H1 (cell line): ENCODE results near the gene MTMR2.

Experiments
- CBX8 ChIP-seq: fragments of 300-800, 300-1000 bp; sonication (generic); IDR thresholded peaks from 2 replicates; pipeline ENCODE4 v1.7.1; 2016; ENCODE audit warnings: low read depth, low read length, borderline replicate concordance
- EZH2 ChIP-seq: fragments of 200-600 bp; sonication (generic); IDR thresholded peaks from 2 replicates; pipeline ENCODE4 v1.7.1; 2012; ENCODE audit warnings: low read depth, mild to moderate bottlenecking, moderate library complexity, low read length, inconsistent platforms; ENCODE audit not compliant: severe bottlenecking
- FOSL1 ChIP-seq: IDR thresholded peaks from 2 replicates; pipeline ENCODE4 v1.6.1; 2011; ENCODE audit warnings: mild to moderate bottlenecking, low read depth, low read length, moderate library complexity; ENCODE audit not compliant: insufficient read depth
- GABPA ChIP-seq: IDR thresholded peaks from 2 replicates; pipeline ENCODE4 v1.6.1; 2011; ENCODE audit warnings: mild to moderate bottlenecking, low read length, moderate library complexity, borderline replicate concordance; ENCODE audit not compliant: insufficient read depth
- POLR2A ChIP-seq, 2 experiments: IDR thresholded peaks; 1 replicate in 1 of 2; 2 replicates in 1 of 2; pipeline ENCODE4 v1.6.1; 2011; ENCODE audit warnings: low read depth in 2 of 2, low read length in 2 of 2, mild to moderate bottlenecking in 2 of 2; ENCODE audit errors: control extremely low read depth in 1 of 2
- POLR2AphosphoS5 ChIP-seq: IDR thresholded peaks from 2 replicates; pipeline ENCODE4 v1.6.1; 2011; ENCODE audit warnings: low read depth, low read length
- RAD21 ChIP-seq, 2 experiments: IDR thresholded peaks in 1 of 2; conservative IDR thresholded peaks in 1 of 2; 2 replicates each; pipeline ENCODE4 v1.6.1; 2011; ENCODE audit warnings: low read depth in 2 of 2, low read length in 2 of 2, improper control_type of control experiment in 1 of 2, inconsistent platforms in 1 of 2, mild to moderate bottlenecking in 1 of 2, moderate library complexity in 1 of 2
- RFX5 ChIP-seq: IDR thresholded peaks from 2 replicates; pipeline ENCODE4 v1.6.1; 2011; ENCODE audit warnings: low read depth, low read length, improper control_type of control experiment, borderline replicate concordance
- RNF2 ChIP-seq: fragments of 200-900, 300-1000 bp; sonication (generic); IDR thresholded peaks from 2 replicates; pipeline ENCODE4 v1.7.1; 2016; ENCODE audit warnings: borderline replicate concordance, low read depth, mild to moderate bottlenecking, antibody characterized with exemption, low read length; ENCODE audit not compliant: poor library complexity, severe bottlenecking; ENCODE audit errors: missing control alignments
- SIX5 ChIP-seq: IDR thresholded peaks from 2 replicates; pipeline ENCODE4 v1.6.1; 2011; ENCODE audit warnings: mild to moderate bottlenecking, low read depth, low read length
- TBP ChIP-seq: IDR thresholded peaks from 2 replicates; pipeline ENCODE4 v1.6.1; 2011; ENCODE audit warnings: low read depth, low read length, improper control_type of control experiment
- YY1 ChIP-seq: IDR thresholded peaks from 2 replicates; pipeline ENCODE4 v1.6.1; 2011; ENCODE audit warnings: low read depth, mild to moderate bottlenecking, low read length
- TF ChIP-seq, protein P1 (sequence below), 3 experiments: IDR thresholded peaks; 1 replicate in 2 of 3; 2 replicates in 1 of 3; pipeline versions ENCODE4 v1.5.1 to v1.6.1; 2011; ENCODE audit warnings: low read length in 3 of 3, mild to moderate bottlenecking in 3 of 3, inconsistent platforms in 2 of 3, low read depth in 1 of 3, moderate library complexity in 1 of 3; ENCODE audit not compliant: insufficient read depth in 1 of 3; ENCODE audit errors: control extremely low read depth in 1 of 3

DNA sequence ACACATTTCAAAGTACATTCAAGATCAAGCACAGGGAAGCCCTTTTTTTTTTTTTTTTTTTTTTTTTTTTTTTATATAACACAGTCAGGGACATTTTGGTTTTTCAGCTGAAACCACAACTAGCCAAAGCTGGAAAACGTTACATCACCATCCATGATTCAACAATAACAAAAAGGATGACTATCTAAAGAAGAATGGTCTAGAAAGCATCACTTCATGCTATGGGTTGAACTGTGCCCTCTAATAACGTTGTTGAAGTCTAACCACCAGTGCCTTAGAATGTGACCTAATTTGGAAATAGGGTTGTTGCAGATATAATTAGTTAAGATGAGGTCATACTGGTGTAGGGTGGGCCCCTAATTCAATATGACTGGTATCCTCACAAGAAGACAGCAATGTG, 46.6 kb downstream of the MTMR2 start:
- TF ChIP-seq RNF2 (no peak), RAD21 (IDR thresholded peaks at IDR 0.05 in 1 of 2, conservative IDR thresholded peaks at IDR 0.05 in 1 of 2; ENCODE audit: low read depth in 2 of 2, low read length in 2 of 2) (no peak), GABPA (no peak), TBP (no peak), POLR2AphosphoS5 (no peak), SIX5 (no peak), POLR2A (IDR thresholded peaks at IDR 0.05; ENCODE audit: control extremely low read depth in 1 of 2, low read depth in 2 of 2, low read length in 2 of 2) (no peak), CBX8 (no peak), RFX5 (no peak), EZH2 (no peak), YY1 (no peak), FOSL1 (no peak)
- TF ChIP-seq, protein P1, sequence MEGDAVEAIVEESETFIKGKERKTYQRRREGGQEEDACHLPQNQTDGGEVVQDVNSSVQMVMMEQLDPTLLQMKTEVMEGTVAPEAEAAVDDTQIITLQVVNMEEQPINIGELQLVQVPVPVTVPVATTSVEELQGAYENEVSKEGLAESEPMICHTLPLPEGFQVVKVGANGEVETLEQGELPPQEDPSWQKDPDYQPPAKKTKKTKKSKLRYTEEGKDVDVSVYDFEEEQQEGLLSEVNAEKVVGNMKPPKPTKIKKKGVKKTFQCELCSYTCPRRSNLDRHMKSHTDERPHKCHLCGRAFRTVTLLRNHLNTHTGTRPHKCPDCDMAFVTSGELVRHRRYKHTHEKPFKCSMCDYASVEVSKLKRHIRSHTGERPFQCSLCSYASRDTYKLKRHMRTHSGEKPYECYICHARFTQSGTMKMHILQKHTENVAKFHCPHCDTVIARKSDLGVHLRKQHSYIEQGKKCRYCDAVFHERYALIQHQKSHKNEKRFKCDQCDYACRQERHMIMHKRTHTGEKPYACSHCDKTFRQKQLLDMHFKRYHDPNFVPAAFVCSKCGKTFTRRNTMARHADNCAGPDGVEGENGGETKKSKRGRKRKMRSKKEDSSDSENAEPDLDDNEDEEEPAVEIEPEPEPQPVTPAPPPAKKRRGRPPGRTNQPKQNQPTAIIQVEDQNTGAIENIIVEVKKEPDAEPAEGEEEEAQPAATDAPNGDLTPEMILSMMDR (IDR thresholded peaks at IDR 0.05; ENCODE audit: control extremely low read depth in 1 of 3, insufficient read depth in 1 of 3, low read depth in 1 of 3, low read length in 3 of 3) = no peak
